Ectodermal cell (in vitro differentiated cells): ENCODE results near the gene ZMYND10.

Experiments
- H3K27ac ChIP-seq: 2 replicates; pipeline ENCODE4 v1.7.0; 2013; ENCODE audit warnings: mild to moderate bottlenecking, low read depth, low read length; ENCODE audit not compliant: insufficient read depth, poor library complexity, severe bottlenecking
- H3K27me3 ChIP-seq: 2 replicates; pipeline ENCODE4 v1.7.0; 2013; ENCODE audit warnings: mild to moderate bottlenecking, low read length; ENCODE audit not compliant: insufficient read depth, control insufficient read depth, poor library complexity, severe bottlenecking
- H3K36me3 ChIP-seq: one replicate; pipeline ENCODE4 v1.7.0; 2013; ENCODE audit warnings: low read length; ENCODE audit not compliant: control insufficient read depth, insufficient read depth
- H3K4me1 ChIP-seq: one replicate; pipeline ENCODE4 v1.7.0; 2013; ENCODE audit warnings: low read length; ENCODE audit not compliant: control insufficient read depth, insufficient read depth
- H3K4me3 ChIP-seq: 2 replicates; pipeline ENCODE4 v1.7.0; 2013; ENCODE audit warnings: low read depth, low read length, control low read depth; ENCODE audit not compliant: insufficient read depth
- H3K9me3 ChIP-seq: 2 replicates; pipeline ENCODE4 v1.7.0; 2013; ENCODE audit warnings: mild to moderate bottlenecking, low read length, moderate library complexity; ENCODE audit not compliant: control insufficient read depth
- WGBS, 2 experiments: methylation state at CpG; one replicate each; pipeline ENCODE4 v1.1.7; 2013; ENCODE audit warnings: missing lambda C conversion rate in 2 of 2; 5-methylcytosine and 5-hydroxymethylcytosine counted together

ZMYND10 gene

DNA sequence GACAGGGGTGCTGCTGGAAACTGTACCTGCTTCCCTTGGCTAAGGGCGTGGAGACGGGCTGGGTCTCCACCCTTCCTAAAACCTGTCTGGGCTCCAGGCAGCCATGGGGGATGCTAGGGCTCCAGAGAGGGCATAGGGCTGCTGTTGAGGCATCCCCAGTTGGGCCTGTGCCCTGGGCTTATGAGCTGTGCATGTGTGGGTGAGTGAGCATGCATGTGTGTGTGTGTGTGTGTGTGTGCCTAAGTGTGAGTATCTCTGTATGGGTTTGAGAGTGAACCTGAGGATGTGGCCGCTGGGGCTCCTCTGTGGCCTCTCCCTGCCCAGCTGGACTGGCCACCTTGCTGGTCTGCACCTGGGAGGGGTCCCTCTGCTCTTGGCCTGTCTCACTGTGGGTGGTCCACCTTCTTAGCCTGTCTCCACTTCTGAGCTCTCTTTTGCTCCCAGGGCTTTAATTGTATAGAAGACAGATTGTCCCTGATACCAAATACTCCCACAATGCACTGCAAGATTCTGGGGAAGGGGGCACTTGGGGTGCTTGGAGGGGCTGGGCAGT lies 25.7 kb upstream of the ZMYND10 start:
- H3K4me3 ChIP-seq: no peak overlapping the region
- H3K36me3 ChIP-seq: no peaks in the 10 kb centered on the region
- H3K4me1 ChIP-seq: peaks cover 39% of the 10 kb centered on the region
- 90% methylated on average over 3 of the region's 3 CpGs for WGBS, 2 experiments
- peaks cover under 1% of the 10 kb centered on the region for H3K27me3 ChIP-seq
- no peak overlapping the region for H3K27ac ChIP-seq
- H3K9me3 ChIP-seq: no peaks in the 10 kb centered on the region

DNA sequence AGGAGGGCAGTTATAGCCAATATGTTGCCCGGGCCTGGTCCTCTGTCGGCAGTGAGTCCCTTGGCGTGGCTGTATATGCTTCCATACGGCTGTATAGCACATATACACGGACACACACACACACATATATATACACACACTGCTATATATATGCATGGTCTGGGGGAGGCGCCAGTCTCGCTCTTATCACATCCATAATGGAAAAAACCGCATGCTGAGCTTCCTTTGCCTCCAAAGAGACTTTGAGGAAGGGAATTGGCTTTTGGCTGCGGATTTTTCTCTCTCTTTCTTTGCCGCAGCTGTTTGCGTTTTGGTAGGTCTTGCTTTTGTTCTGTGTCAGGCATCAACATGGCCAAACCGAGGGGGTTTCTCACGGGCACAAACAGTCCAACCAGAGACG lies 25.1 kb upstream of the ZMYND10 start:
- no peaks in the 10 kb centered on the region for H3K9me3 ChIP-seq
- H3K4me1 ChIP-seq: peaks cover 42% of the 10 kb centered on the region
- no peak overlapping the region for H3K4me3 ChIP-seq
- peaks cover 7% of the 10 kb centered on the region for H3K27me3 ChIP-seq
- 75 to 82% methylated on average over 14 of the region's 14 CpGs for WGBS, 2 experiments
- no peak overlapping the region for H3K27ac ChIP-seq
- H3K36me3 ChIP-seq: no peaks in the 10 kb centered on the region

DNA sequence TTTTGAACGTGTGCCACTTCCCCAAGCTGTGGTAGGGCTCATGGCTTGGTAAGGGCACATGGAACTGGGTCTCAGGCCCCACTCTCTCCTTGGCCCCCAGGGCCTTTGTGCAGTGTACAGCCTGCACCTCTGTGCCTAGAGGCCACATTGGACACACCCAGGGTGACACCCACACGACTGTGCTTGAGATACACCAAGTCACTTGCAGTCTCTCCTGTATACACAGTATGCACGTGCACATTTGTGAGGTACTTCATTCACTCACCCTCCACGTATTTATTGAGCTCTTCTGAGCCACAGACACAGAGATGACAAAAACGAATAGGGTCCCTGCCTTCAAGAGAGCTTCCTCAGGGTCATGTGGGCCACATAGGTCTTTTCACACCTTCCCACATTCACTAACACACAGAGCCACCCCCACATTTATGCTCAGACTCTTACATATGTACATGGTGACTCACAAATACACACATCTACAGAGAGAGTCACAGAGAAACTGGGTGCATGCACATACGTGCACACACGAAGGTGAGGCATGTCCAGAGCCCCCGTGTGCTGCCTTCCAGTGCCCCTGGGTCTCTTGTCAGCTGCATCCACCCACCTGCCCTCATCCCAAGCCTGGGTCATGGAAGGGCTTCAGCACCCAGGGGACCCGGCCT lies 23.6 kb upstream of the ZMYND10 start:
- no peaks in the 10 kb centered on the region for H3K36me3 ChIP-seq
- H3K4me1 ChIP-seq: peaks cover 38% of the 10 kb centered on the region
- no peaks in the 10 kb centered on the region for H3K9me3 ChIP-seq
- peaks cover 20% of the 10 kb centered on the region for H3K27me3 ChIP-seq
- H3K4me3 ChIP-seq: no peak overlapping the region
- no peak overlapping the region for H3K27ac ChIP-seq
- 82 to 85% methylated on average over 9 of the region's 9 CpGs for WGBS, 2 experiments

DNA sequence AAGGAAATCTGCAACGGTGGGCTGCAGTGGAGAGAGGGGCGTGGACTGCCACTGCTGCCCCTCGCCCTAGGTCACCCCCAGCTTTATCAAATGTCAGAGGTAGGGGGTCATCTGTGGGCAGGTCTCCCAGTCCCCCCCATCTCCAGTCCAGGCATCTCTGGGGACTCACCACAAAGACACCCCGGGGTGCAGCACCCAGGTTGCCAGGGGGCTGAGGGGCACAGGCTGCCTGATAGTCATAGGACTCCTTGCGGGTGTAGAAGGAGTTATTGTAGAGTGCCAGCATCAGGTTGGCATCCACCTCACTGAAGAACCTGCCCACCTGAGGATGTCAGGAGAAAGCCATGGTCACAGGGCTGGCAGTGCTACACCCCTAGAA lies 20.3 kb upstream of the ZMYND10 start:
- Histone ChIP-seq H3K9me3 (no peaks in the 10 kb centered on the region), H3K4me3 (no peak overlapping the region), H3K27ac (no peak overlapping the region), H3K36me3 (no peaks in the 10 kb centered on the region), H3K27me3 (peaks cover 26% of the 10 kb centered on the region), H3K4me1 (peaks cover 13% of the 10 kb centered on the region)
- 79 to 83% methylated on average over 5 of the region's 5 CpGs for WGBS, 2 experiments

DNA sequence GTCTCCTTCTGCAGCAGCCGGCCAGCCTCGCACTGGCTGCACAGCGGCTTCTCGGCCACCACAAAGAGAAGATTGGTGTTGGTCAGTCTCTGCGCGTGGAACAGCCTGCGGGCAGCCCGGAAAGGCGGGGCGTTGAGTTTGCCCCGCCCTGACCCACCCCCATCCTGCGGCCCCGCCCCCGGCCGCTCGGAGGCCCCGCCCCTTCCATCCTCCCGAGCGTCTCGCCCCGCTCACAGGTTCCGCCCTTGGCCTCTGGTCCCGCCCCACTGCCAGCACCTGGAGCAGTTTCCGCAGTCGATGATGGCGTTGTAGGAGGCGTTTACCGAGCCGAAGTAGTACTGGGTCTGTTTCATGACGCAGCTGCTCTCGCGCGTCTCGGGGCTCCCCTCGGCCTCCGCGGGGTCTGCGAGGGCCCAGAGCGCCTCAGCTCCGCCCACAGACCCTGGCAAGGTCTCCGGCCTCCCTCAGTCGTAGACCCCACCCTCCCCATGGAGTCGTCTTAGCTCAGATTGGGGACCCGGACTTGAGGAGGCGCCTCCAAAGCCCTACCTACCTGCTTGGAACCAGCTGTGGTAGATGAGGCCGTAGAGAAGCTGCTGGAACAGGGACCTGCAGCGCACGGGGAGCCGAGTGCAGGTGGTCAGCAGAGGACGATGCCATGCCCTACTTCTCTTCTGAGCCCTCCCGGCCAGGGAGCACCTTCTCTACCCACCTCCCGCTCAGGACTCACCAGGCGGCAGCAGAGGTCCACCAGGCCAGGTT lies 19.7 kb upstream of the ZMYND10 start:
- Histone ChIP-seq H3K27me3 (peaks cover 26% of the 10 kb centered on the region), H3K9me3 (no peaks in the 10 kb centered on the region), H3K27ac (no peak overlapping the region), H3K4me1 (peaks cover 10% of the 10 kb centered on the region), H3K36me3 (no peaks in the 10 kb centered on the region), H3K4me3 (peak overlapping the region; percentile 43)
- 7 to 8% methylated on average over 53 of the region's 53 CpGs for WGBS, 2 experiments

DNA sequence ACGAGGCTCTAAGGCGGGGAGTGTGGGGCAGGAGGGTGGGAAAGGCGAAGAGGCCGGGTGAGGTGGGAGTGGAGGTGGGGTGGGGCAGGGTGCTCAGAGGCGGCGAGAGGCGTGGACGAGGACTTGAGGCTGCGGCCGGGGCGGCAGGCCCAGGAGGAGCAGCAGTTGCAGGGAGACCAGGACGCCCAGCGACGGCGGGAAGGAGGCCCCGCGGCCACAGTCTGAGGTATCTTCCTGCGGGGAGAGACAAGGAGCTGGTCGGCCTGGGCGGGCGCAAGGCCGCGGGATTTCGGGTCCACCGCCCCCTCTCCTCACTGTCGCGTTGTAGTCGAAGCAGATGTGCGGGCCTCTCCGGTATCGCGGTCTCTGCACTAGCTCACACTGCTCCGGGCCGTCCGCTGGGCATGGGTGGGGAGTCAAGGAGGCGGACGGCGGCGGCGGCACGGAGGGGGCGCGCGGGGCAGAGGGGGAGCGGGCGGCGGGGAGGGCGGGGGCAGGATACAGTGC lies 19.1 kb upstream of the ZMYND10 start:
- 13% methylated on average over 48 of the region's 48 CpGs for WGBS, 2 experiments
- H3K27me3 ChIP-seq: peaks cover 26% of the 10 kb centered on the region

DNA sequence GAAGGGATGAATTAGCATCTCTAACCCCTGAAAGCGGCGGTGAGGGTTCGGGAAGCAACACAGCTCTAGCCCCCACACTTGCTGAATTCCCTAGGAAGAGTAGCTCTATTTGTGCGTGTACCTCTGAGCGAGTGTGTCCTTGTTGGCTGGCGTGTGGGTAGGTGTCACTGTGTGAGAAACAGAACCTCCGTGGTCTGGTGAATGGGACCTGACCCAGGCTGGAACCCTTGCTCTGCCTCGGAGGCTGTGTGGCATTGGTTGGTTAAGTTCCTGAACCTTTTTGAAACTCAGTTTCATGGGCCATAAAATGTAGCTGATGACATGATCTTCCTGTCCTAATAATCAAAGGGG lies 14.2 kb upstream of the ZMYND10 start:
- Histone ChIP-seq H3K4me1 (peaks cover 19% of the 10 kb centered on the region), H3K36me3 (peaks cover 5% of the 10 kb centered on the region), H3K27ac (no peak overlapping the region), H3K9me3 (no peaks in the 10 kb centered on the region), H3K27me3 (peaks cover 12% of the 10 kb centered on the region), H3K4me3 (peak overlapping the region; percentile 7)
- WGBS, 2 experiments: 31 to 33% methylated on average over 8 of the region's 8 CpGs

More for the DNA sequence above, 19.1 kb upstream of the ZMYND10 start:
- H3K4me3 ChIP-seq: peak overlapping the region; percentile 43
- H3K36me3 ChIP-seq: no peaks in the 10 kb centered on the region
- H3K9me3 ChIP-seq: no peaks in the 10 kb centered on the region
- H3K27ac ChIP-seq: no peak overlapping the region
- H3K4me1 ChIP-seq: peaks cover 10% of the 10 kb centered on the region

DNA sequence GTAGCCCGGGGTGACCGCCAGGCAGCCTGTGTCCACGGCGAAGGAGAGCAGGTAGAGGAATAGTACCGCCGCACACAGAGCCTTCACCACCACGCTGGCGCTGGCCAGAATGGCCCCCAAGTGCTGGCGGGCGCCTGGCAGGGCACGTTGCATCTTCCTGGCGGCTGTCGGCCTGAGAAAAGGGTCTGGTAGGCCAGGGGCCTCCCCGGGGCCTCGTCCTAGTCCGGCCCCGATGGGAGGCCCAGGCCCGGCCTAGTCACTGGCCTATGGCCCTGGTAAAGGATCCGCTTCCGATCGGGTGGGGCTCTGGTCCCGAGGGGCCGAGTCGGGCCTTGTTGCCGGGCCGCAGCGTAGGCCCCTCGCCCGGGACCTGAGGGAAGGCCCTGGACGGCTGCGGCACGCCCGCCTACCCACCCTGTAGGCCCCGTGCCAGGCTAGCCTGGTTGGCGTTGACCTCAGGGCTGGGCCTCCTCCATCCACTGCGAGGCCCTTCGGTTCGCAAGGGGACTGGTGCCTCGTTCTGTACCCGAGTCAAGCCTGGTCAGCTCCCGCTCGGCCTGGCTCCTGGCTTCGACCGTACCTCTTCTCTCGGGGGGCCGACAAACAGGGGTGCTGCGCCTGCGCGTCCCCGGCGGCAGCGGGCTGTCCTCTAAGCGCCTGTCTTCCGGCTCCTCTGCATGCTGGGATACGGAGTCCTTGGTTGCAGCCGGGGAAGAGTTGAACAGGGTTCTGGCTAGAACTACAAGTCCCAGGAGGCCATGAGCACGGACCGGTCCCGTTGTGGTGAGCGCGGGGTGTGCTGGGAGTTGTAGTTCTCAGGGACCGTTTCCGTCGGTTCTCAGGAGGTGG lies 13.6 kb upstream of the ZMYND10 start, which contains the start of gene TMEM115:
TMEM115 (minus strand) TSS at position 611 of the 849 bp plus-strand sequence; CDS start at position 153, 458 bp downstream.
- Histone ChIP-seq H3K9me3 (no peaks in the 10 kb centered on the region), H3K27ac (no peak within 1 kb of the TSS), H3K4me1 (peaks cover 17% of the 10 kb centered on the region), H3K36me3 (peaks cover 5% of the 10 kb centered on the region), H3K4me3 (peak within 1 kb of the TSS; percentile 72), H3K27me3 (peaks cover 6% of the 10 kb centered on the region)
- WGBS, 2 experiments: 7 to 8% methylated on average over 64 of the region's 64 CpGs

DNA sequence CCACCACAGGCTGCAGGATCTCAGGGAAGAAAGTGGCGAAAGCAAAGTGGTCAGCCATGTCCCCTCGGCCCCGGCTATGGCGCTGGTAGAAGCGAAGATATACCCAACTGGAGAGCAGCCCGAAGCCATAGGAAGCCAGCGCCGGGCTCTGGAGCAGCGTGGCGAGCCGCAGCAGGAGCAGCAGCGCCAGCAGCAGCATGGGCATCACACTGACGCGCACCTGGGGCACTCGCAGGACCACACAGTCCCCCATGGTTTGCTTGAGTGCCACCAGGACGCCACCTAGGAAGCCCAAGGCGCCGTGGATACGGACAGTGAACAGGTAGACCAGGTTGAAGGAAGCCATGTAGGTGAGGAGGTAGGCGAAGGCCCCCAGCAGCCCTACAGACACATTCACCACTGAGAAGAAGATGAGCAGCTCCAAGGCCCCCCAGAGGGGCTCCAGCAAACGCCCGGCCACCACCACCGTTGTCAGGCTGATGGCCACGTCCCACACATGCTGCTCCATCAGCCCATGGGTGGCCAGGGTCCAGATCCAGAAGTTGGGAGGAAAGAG lies 12.9 kb upstream of the ZMYND10 start:
- no peak overlapping the region for H3K27ac ChIP-seq
- H3K4me1 ChIP-seq: peaks cover 16% of the 10 kb centered on the region

More for the DNA sequence above, 12.9 kb upstream of the ZMYND10 start:
- H3K27me3 ChIP-seq: no peaks in the 10 kb centered on the region
- peak overlapping the region; percentile 72 for H3K4me3 ChIP-seq
- 86 to 89% methylated on average over 24 of the region's 24 CpGs for WGBS, 2 experiments
- H3K36me3 ChIP-seq: peaks cover 5% of the 10 kb centered on the region
- no peaks in the 10 kb centered on the region for H3K9me3 ChIP-seq
